GM21529 (cell line): ENCODE results near the gene POMT1.
"Not testable (repeated sequence)": the region's sequence is repeated elsewhere in the genome, so short reads cannot be mapped to it uniquely, and the experiment has no call there.

Experiments
- ATAC-seq: cut with Tn5 transposase; IDR thresholded peaks from one replicate; pipeline ENCODE4 v1.9.1; 2021; ENCODE audit not compliant: unreplicated experiment

Gene POMT1

GRCh38 chr9:131502781-131503625 lies at the start of gene POMT1:
POMT1 (plus strand) TSS chr9:131502918; CDS start chr9:131504219, 1,301 bp downstream.
- peak; percentile 79 for ATAC-seq

GRCh38 chr9:131454028-131454427 lies 48.7 kb upstream of the POMT1 start:
- ATAC-seq: no peak

- ATAC-seq: not testable (repeated sequence)
Observed at GRCh38 chr9:131455655-131456054, 47.1 kb upstream of the POMT1 start.

- no peak for ATAC-seq
Observed at GRCh38 chr9:131457746-131458145, 45.0 kb upstream of the POMT1 start.

- ATAC-seq: no peak
Observed at GRCh38 chr9:131459056-131459455, 43.7 kb upstream of the POMT1 start.

GRCh38 chr9:131461166-131461565 lies 41.6 kb upstream of the POMT1 start:
- no peak for ATAC-seq

GRCh38 chr9:131464354-131465000 lies 38.2 kb upstream of the POMT1 start:
- ATAC-seq: no peak

- ATAC-seq: no peak
Observed at GRCh38 chr9:131465401-131465800, 37.3 kb upstream of the POMT1 start.

GRCh38 chr9:131467214-131467935 lies 35.3 kb upstream of the POMT1 start:
- ATAC-seq: no peak

GRCh38 chr9:131468031-131468430 lies 34.7 kb upstream of the POMT1 start:
- ATAC-seq: no peak

- no peak for ATAC-seq
Observed at GRCh38 chr9:131469356-131469755, 33.4 kb upstream of the POMT1 start.

GRCh38 chr9:131469951-131470350 lies 32.8 kb upstream of the POMT1 start:
- no peak for ATAC-seq

GRCh38 chr9:131470581-131470991 lies 32.1 kb upstream of the POMT1 start:
- ATAC-seq: no peak

- not testable (repeated sequence) for ATAC-seq
Observed at GRCh38 chr9:131472085-131472484, 30.6 kb upstream of the POMT1 start.

GRCh38 chr9:131473198-131473885 lies 29.4 kb upstream of the POMT1 start:
- ATAC-seq: no peak

GRCh38 chr9:131473891-131474290 lies 28.8 kb upstream of the POMT1 start:
- ATAC-seq: no peak

- no peak for ATAC-seq
Observed at GRCh38 chr9:131474711-131475110, 28.0 kb upstream of the POMT1 start.

- ATAC-seq: no peak
Observed at GRCh38 chr9:131475111-131475955, 27.4 kb upstream of the POMT1 start.

GRCh38 chr9:131475956-131476776 lies 26.6 kb upstream of the POMT1 start:
- ATAC-seq: no peak
